Natural killer cell (primary cell): Measurements from ENCODE around the gene MYL5. TPM values are rescaled to one million over a fixed set of nuclear protein-coding genes. Genes with fewer than 3 reads are reported as not detected.

Experiments used
- ATAC-seq, 3 donors: fragments of 150-1000 bp in 2 of 3; fragments of 200-7000 bp in 1 of 3; cut with Tn5 transposase; 1 replicate in 1 of 3; 2 replicates in 2 of 3; pipeline ENCODE4 v1.10.0; 2021; ENCODE audit warnings: mild to moderate bottlenecking in 2 of 3, moderate library complexity in 2 of 3
- DNase-seq, 2 donors: peaks; one replicate each; pipeline versions ENCODE4 v3.0.0 to v3.0.0-alpha.2; 2013 to 2021; ENCODE audit warnings: mixed read lengths in 1 of 2
- H3K27ac ChIP-seq: one replicate; pipeline ENCODE4 v1.5.1; 2013; ENCODE audit warnings: mild to moderate bottlenecking, low read length
- H3K27me3 ChIP-seq: one replicate; pipeline ENCODE4 v1.6.1; 2013; ENCODE audit warnings: low read length; ENCODE audit not compliant: control insufficient read depth, insufficient read depth
- H3K36me3 ChIP-seq: one replicate; pipeline ENCODE4 v1.6.1; 2013; ENCODE audit warnings: low read length; ENCODE audit not compliant: control insufficient read depth, insufficient read depth
- H3K4me1 ChIP-seq: one replicate; pipeline ENCODE4 v1.6.1; 2013; ENCODE audit warnings: low read length; ENCODE audit not compliant: control insufficient read depth, insufficient read depth
- H3K4me3 ChIP-seq: one replicate; pipeline ENCODE4 v1.5.1; 2013; ENCODE audit warnings: low read length
- H3K9me3 ChIP-seq: one replicate; pipeline ENCODE4 v1.6.1; 2013; ENCODE audit warnings: low read length; ENCODE audit not compliant: control insufficient read depth, insufficient read depth
- H3K27ac Mint-ChIP-seq, 2 donors: one replicate each; pipeline ENCODE4 v1.8.0; 2022; ENCODE audit warnings: mild to moderate bottlenecking in 2 of 2, mixed read lengths in 2 of 2, moderate library complexity in 1 of 2
- H3K27me3 Mint-ChIP-seq, 2 donors: one replicate each; pipeline ENCODE4 v1.8.0; 2022; ENCODE audit warnings: low read depth in 2 of 2, mixed read lengths in 2 of 2
- H3K36me3 Mint-ChIP-seq: one replicate; pipeline ENCODE4 v1.8.0; 2022; ENCODE audit warnings: mixed read lengths
- H3K4me1 Mint-ChIP-seq, 2 donors: one replicate each; pipeline ENCODE4 v1.8.0; 2022; ENCODE audit warnings: mixed read lengths in 2 of 2
- H3K4me3 Mint-ChIP-seq: one replicate; pipeline ENCODE4 v1.8.0; 2022; ENCODE audit warnings: mild to moderate bottlenecking, moderate library complexity, mixed read lengths
- H3K9me3 Mint-ChIP-seq, 2 donors: one replicate each; pipeline ENCODE4 v1.8.0; 2022; ENCODE audit warnings: mixed read lengths in 2 of 2
- WGBS: methylation state at CpG from one replicate; pipeline ENCODE4 v1.1.7; 2013; ENCODE audit warnings: missing lambda C conversion rate; ENCODE audit not compliant: insufficient coverage; 5-methylcytosine and 5-hydroxymethylcytosine counted together
- intact Hi-C: fragments of 100-400 bp; cut with micrococcal nuclease; formaldehyde crosslinking; loops from one replicate; pipeline ENCODE4 v1.14.2; 2022
- total RNA-seq, 4 donors: library from RNA; stranded (reverse); fragments of 120-200 nt in 1 of 4; gene quantifications; one replicate each; pipeline versions ENCODE4 v1.2.3 to v1.2.4, GENCODE V29; 2013 to 2022
- TF ChIP-seq, protein P1 (sequence below): fragments of 200-600 bp; IDR thresholded peaks from one replicate; pipeline ENCODE4 v1.8.0; 2022; ENCODE audit warnings: antibody characterized with exemption

The MYL5 gene
- total RNA-seq, 3 donors from 2014 or later (not counting 1 experiment from before 2014, with no cell fraction given): 23.4 to 39.5 (median 30.1) TPM

DNA sequence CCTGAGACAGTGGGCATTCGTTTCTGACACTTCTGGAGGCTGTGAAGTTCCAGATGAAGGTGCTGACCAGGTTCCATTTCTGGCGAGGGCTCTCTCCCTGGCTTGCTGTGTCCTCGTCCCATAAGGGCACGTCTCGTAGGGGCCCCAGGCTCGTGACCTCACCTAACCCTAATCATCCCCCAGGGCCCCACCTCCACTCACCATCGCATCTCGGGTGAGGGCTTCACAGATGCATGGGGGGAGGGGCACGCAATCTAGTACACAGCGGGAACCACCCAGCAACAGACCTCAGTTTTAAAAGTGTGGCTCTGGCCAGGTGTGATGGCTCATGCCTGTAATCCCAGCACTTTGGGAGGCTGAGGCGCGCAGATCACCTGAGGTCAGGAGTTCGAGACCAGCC lies 26.9 kb upstream of the MYL5 start:
- Histone ChIP-seq H3K36me3 (no peaks in the 10 kb centered on the region), H3K4me3 (no peak overlapping the region), H3K9me3 (no peaks in the 10 kb centered on the region), H3K27me3 (peaks cover 2% of the 10 kb centered on the region), H3K4me1 (no peaks in the 10 kb centered on the region), H3K27ac (no peak overlapping the region)
- DNase-seq: no peak
- intact Hi-C loops: no loop called here
- no peak for ATAC-seq
- 71% methylated on average over 13 of the region's 13 CpGs for WGBS
- H3K4me1 Mint-ChIP-seq: no peaks in the 10 kb centered on the region
- H3K27me3 Mint-ChIP-seq: peaks cover 11 to 17% of the 10 kb centered on the region in 2 donors
- TF ChIP-seq, protein P1, sequence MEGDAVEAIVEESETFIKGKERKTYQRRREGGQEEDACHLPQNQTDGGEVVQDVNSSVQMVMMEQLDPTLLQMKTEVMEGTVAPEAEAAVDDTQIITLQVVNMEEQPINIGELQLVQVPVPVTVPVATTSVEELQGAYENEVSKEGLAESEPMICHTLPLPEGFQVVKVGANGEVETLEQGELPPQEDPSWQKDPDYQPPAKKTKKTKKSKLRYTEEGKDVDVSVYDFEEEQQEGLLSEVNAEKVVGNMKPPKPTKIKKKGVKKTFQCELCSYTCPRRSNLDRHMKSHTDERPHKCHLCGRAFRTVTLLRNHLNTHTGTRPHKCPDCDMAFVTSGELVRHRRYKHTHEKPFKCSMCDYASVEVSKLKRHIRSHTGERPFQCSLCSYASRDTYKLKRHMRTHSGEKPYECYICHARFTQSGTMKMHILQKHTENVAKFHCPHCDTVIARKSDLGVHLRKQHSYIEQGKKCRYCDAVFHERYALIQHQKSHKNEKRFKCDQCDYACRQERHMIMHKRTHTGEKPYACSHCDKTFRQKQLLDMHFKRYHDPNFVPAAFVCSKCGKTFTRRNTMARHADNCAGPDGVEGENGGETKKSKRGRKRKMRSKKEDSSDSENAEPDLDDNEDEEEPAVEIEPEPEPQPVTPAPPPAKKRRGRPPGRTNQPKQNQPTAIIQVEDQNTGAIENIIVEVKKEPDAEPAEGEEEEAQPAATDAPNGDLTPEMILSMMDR: no peak
- no peaks in the 10 kb centered on the region for H3K9me3 Mint-ChIP-seq
- no peak overlapping the region for H3K4me3 Mint-ChIP-seq
- no peaks in the 10 kb centered on the region for H3K36me3 Mint-ChIP-seq
- no peak overlapping the region for H3K27ac Mint-ChIP-seq

DNA sequence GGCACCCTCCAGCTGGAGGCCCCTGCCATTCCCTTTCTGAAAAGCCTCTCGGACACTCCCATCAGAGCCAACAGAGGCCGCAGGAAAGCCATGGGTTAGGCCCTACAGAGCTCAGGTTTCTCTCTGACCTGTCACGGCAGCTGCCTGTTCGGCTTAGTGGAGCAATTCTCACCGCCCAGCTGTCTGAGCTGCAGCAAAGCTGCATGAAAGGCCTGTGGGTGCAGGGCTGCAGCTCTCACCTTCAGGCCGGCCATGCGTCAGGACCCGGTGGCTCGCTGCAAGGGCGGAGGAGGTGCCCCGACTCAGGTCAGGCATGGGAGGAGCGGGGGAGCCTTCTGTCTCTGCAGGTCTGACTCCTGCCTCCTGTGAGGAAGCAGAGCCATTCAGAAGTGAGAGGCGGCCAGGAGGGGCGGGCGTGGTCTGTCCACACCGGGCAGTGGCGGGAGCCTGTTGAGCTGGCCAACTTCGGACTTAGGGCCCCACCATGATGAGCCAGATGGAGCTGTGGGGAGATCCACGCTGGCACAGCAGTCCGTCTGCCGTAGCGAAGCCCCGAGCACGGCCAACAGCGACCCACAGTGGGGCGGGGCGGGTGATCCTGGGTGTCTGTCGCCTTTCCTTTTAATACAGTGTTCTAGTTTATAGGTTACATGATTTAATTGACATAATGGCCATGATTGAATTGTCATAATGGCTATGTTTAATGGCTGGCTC lies 25.6 kb upstream of the MYL5 start:
- no peaks in the 10 kb centered on the region for H3K36me3 ChIP-seq
- H3K27me3 ChIP-seq: peaks cover 2% of the 10 kb centered on the region
- Mint-ChIP-seq H3K4me3 (no peak overlapping the region), H3K36me3 (no peaks in the 10 kb centered on the region), H3K4me1 (no peaks in the 10 kb centered on the region), H3K27ac (no peak overlapping the region), H3K27me3 (peaks cover 11 to 17% of the 10 kb centered on the region in 2 donors), H3K9me3 (no peaks in the 10 kb centered on the region)
- H3K9me3 ChIP-seq: no peaks in the 10 kb centered on the region
- 85% methylated on average over 28 of the region's 28 CpGs for WGBS
- H3K4me1 ChIP-seq: no peaks in the 10 kb centered on the region
- TF ChIP-seq, protein P1: no peak
- no peak overlapping the region for H3K27ac ChIP-seq
- H3K4me3 ChIP-seq: no peak overlapping the region
- intact Hi-C loops: no loop called here
- ATAC-seq (no peak), DNase-seq (no peak)

DNA sequence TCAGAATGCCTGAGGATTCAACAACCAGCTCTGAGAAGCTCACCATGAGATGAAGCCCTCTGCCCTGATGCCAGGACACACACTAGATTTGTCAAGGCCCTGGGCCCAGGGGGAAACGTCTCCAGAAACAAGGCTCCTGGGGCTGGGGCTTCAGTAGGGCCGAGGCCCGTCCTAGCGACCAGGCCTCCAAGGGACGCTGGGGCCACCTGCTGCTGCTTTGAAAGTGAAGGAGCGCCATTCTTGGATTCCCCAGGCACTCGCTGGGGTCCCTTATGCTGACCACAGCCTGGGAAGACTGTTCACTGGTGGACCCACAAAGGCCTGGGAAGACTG lies 25.1 kb upstream of the MYL5 start:
- Histone ChIP-seq H3K27me3 (peaks cover 2% of the 10 kb centered on the region), H3K9me3 (no peaks in the 10 kb centered on the region), H3K36me3 (no peaks in the 10 kb centered on the region), H3K4me1 (no peaks in the 10 kb centered on the region), H3K4me3 (no peak overlapping the region), H3K27ac (no peak overlapping the region)
- H3K27ac Mint-ChIP-seq: no peak overlapping the region
- H3K4me1 Mint-ChIP-seq: no peaks in the 10 kb centered on the region
- ATAC-seq (no peak), DNase-seq (no peak)
- H3K36me3 Mint-ChIP-seq: no peaks in the 10 kb centered on the region
- intact Hi-C loops: no loop called here
- TF ChIP-seq, protein P1: no peak
- H3K4me3 Mint-ChIP-seq: no peak overlapping the region
- H3K9me3 Mint-ChIP-seq: no peaks in the 10 kb centered on the region
- WGBS: 93% methylated on average over 7 of the region's 7 CpGs
- H3K27me3 Mint-ChIP-seq: peaks cover 11 to 17% of the 10 kb centered on the region in 2 donors

DNA sequence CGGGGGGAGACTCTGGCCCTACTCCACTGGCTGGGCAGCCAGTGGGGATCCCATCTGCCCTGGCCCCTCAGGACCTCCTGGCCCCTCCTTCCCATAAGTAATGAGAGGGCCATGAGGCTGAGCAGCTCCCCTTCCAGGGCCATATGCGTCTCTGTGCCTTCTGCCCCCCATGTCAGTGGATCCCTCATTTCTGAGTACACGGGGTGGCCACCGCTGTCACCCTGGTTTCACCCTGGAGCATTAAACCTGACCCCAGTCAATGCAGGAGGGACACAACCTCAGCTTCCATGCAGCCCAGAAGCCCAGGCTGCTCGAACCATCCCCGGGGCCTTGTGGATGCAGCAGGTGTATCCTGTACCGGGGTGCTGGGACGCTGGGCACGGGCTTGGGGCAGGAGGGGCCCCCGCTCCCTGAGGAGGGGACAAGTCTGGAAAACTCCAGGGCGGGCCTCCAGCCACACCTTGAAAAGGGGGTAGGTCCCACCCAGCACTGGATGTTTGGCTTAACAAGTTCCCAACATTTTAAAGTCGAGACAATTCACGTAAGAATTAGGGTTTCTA lies 24.5 kb upstream of the MYL5 start:
- peaks cover under 1% of the 10 kb centered on the region for H3K27me3 ChIP-seq
- WGBS: 88% methylated on average over 13 of the region's 13 CpGs
- Mint-ChIP-seq H3K36me3 (no peaks in the 10 kb centered on the region), H3K27ac (no peak overlapping the region), H3K9me3 (no peaks in the 10 kb centered on the region), H3K27me3 (peaks cover 11 to 17% of the 10 kb centered on the region in 2 donors), H3K4me1 (no peaks in the 10 kb centered on the region), H3K4me3 (no peak overlapping the region)
- ATAC-seq: no peak
- no peak overlapping the region for H3K27ac ChIP-seq
- TF ChIP-seq, protein P1: no peak
- DNase-seq: no peak
- no peaks in the 10 kb centered on the region for H3K9me3 ChIP-seq
- no peaks in the 10 kb centered on the region for H3K36me3 ChIP-seq
- H3K4me3 ChIP-seq: no peak overlapping the region
- intact Hi-C loops: no loop called here
- no peaks in the 10 kb centered on the region for H3K4me1 ChIP-seq
